ENCODE results near the gene COX7A2.
A peak's percentile ranks its signal among the peaks of the same experiment; 100 is the strongest.

COX7A2 gene

DNA sequence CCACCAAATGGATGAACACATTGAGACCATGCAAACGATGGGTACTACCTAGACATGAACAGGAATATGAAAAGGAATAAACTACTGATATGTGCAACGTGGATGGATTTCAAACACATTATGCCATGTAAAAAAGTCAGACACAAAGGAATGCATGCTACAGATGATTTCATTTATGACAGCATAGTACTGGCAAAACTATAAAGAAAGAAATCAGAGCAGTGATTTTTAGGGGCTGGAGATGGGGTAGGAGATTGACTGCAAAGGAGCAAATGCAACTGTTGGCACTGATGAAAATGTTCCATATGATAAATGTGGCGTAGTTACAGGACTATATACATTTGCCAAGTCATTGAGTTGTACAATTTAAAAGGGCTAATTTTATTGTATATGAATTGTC is 24.3 kb downstream of the COX7A2 start:
- no peak for DNase-seq

GRCh38 chr6:75217193-75217592 is 26.4 kb downstream of the COX7A2 start:
- DNase-seq = no peak

- DNase-seq = no peak
Measured at GRCh38 chr6:75215291-75215690, 28.3 kb downstream of the COX7A2 start.

GRCh38 chr6:75213732-75214131 is 29.9 kb downstream of the COX7A2 start:
- no peak for DNase-seq

DNA sequence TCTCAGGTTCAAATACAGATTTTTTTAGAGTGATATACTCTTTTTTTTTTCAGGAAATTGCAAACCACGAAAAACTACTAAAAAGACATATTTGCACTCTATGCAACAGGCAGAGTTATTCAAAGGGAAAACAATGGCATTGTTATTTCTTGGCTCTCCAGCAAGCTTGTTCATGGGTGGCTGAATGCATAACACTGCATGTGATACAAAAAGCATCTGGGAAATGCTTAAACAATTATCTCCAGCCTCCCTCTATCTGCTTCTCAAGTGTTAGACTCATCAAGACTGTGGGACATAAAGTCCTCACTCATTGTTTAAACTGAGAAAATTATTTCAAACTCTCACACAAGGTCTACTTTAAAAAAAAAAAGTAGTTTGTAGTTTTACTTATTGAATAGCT is 30.5 kb downstream of the COX7A2 start:
- no peak for DNase-seq

DNA sequence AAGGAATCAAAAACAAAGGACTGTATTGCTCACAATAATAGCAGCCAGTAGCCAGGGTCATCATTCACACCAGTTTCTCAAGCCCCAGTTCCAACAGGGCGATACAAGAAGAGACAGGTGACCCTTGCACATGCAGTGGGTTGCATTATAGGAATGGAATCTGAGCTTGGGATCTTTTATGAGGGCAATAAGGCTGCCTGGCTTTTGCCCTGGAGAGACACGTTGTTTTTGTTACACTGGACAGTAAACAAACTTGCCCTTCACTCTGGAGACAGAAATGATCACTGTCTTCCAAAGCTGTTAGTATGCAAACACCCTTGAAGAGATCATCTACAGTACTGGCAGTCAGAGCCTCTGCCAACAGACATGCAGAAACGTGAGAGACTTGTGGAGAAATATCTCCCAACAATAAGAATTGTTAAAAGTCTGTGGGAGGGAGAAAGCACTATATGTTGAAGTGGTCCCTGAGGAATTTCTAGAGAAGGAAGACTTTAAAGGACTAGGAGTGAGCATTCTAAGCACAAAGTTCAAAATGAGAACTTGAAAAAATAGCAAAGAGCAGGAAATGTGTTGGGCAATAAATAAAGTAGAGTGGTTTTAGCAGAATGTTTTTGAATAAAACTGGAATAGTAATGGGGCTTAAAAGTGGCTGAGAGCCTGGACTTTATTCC is 31.5 kb downstream of the COX7A2 start:
- no peak for DNase-seq

DNA sequence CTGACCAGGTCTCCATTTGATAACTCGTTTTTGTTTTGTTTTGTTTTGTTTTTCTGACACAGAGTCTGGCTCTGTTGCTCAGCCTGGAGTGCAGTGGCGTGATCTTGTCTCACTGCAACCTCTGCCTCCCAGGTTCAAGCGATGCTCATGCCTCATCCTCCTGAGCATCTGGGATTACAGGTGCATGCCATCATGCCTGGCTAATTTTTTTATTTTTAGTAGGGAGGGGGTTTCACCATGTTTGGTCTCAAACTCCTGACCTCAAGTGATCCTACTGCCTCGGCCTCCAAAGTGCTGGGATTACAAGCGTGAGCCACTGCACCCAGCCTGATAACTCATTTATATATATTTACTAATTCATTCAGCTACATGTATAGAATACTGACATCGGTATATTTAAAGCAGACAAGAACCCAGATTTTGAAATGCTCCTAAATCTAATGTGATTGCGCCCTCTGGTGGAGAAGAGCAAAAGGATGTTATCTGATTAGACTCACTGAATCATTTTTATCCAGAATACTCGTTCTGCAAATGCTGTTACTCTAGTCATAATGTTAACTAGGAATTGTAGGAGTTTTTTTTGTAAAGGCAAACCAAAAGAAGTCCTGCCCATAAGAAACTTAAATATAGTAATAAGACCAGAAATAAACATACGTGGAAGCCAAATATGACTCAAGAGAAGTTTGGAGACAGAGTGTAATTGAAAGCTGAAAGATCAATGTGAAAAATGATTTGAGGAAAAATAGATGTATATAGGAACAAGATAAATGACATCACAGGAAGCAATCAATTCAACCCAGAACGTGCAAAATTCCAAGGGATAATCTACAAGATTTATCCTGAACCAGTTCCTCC is 32.5 kb downstream of the COX7A2 start:
- DNase-seq = peak in 1 of 2 donors; percentile 58

DNA sequence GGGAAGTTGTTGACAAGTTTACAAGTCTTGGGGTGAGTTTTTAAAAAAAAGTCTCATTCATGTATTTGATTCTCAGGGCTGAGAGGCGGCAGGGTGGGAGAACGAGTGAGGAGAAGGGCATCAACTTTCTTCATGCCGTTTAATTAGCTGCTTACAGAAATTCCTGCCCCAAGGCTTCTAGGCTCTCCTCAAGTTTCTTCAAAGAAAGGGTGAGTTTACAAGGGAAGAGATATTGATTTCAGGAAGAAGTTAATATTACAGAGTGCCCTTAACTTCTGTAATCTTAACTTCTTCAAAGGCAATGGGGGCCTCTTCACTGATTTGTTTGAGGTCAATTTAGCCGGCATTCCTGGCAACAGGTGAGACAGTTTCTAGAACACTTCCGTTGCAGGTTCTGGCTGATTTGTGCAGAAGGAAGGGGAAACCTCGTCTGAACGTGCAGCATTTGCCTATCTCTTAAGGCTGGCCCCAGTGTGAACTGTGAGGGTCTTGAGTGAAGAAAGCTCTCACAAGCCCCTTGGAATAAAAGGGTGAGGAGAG is 34.3 kb downstream of the COX7A2 start:
- no peak for DNase-seq

DNA sequence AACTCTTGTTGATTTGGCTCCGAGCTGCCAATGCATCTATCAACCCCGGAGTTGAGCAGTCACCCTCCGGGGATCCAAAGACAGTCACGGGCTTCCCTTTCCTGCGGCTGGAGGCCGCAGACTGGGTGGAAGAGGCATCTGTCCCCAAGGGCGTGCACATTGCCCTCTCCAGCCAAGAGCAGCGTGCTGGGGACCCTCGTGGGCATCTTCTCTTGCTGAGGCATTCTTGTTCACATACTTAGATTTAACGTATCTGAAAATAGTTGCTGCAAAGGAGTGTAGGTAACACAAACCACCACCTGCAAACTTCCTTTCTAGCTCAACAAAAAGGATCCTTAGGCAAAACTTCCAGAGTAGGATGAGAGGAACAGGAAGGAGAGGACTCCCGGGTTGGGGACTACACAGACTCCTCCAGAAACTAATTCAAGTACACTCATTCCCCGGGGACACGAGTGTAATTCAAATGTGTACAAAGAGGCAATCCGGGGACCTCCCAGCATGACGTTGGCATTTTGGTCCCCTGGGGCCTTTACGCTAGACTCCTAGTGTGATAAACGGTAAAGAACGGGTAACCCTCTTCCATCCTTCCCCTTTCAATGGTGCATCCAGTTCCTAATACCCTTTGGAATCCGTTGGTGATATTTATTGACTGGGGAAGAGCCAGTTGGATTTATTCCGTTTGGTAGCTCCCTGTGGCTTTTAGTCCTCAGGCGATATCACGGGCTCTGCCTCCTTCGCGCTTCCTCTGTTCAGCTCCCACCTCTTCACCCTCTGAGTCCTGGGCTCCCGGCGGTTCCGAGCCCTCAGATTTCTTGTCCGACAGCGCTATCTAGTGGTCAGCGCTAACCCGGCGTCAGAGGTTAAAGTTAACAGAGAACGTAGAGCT is 35.1 kb downstream of the COX7A2 start:
- peak; percentile 87 to 88 for DNase-seq

GRCh38 chr6:75206576-75207342 is 36.8 kb downstream of the COX7A2 start:
- DNase-seq = no peak

DNA sequence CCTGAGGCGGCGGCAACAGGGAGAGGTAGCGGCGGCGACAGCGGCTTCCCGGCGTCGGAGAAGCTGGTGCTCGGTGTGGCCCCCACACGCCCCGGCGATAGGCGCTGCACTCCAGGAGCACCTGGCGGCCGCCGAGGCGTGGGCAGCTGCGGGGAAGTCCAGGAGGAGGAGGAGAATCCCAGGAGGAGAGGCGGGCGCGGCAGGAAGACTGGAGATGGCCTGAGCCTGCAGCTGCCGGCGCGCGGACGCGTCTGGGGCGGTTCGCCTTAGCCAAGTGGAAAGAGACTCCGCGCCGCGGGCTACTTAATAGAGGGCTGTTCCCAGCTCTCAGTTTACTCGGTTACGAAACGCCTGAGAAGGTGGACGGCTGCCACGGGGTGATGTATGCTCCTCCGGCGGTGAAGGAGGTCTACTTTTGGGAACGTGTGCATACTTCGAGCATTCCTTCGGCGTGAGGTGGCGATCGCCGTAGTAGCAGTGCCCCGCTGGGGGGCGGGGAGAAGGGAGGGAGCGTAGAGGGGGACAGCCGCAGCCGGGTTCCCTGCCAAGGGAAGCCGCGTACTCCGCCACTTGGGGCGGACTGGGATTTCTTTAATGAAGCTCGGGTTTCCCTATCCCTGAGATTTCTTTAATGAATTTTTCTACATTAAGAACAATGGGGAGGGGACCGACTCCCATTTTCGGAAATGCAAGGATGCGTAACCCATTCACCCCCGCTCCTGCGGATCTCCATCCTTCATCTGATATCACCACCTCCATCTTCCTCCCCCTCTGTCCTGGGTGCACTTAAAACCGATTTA is 37.6 kb downstream of the COX7A2 start, which contains the start of gene COL12A1:
COL12A1 (minus strand) TSS at position 278 of the 800 bp plus-strand sequence. CDS start 3,261 bp downstream, outside the sequence.
- no peak for DNase-seq

GRCh38 chr6:75204959-75205775 is 38.4 kb downstream of the COX7A2 start:
- no peak for DNase-seq

DNA sequence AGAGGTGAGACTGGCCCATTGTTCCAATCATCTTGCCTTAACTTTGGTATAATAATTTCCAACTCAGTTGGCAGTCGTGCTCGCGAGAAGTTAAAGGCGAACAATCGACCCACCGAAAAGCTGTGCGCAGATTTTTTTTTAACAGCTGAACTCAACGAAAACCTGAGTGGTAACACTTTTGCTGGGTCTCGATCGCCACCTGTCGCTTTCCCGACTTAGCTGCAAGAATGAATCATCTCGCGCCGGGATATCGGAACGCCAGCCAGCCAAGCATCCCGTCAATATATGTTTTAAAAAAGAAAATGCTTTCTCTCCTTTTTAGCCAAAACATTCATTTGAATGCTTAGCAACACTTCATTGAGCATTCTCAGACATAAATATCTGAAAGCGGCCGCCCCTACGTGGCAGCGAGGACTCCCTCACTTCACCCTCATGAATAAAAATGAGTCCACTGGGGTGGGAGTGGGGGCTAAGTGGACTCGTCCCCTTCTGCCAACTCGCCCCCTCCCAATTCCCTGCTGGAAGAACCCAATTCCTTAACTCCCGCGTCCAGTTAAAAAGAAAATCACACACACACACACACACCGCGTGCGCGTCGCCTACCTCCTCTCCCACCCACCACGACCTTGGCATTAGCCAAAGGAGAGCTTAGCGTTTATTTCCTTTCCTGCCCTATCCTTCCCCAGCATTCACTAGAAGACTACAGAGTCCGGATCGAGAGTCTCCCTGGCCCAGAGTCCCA is 39.2 kb downstream of the COX7A2 start:
- DNase-seq = no peak

GRCh38 chr6:75203721-75204120 is 39.9 kb downstream of the COX7A2 start:
- no peak for DNase-seq

GRCh38 chr6:75202676-75203131 is 40.9 kb downstream of the COX7A2 start:
- DNase-seq = no peak

- DNase-seq = no peak
Measured at GRCh38 chr6:75201901-75202672, 41.5 kb downstream of the COX7A2 start.

GRCh38 chr6:75201021-75201420 is 42.6 kb downstream of the COX7A2 start:
- DNase-seq = no peak

GRCh38 chr6:75199889-75200288 is 43.7 kb downstream of the COX7A2 start:
- DNase-seq = no peak

Measured in stimulated activated CD4-positive, alpha-beta T cell treated with anti-CD3 and anti-CD28 coated beads, Interleukin-2, amount 100 ng/mL, for 48 hours (primary cell).